ENCODE results near the gene UROS.

DNA sequence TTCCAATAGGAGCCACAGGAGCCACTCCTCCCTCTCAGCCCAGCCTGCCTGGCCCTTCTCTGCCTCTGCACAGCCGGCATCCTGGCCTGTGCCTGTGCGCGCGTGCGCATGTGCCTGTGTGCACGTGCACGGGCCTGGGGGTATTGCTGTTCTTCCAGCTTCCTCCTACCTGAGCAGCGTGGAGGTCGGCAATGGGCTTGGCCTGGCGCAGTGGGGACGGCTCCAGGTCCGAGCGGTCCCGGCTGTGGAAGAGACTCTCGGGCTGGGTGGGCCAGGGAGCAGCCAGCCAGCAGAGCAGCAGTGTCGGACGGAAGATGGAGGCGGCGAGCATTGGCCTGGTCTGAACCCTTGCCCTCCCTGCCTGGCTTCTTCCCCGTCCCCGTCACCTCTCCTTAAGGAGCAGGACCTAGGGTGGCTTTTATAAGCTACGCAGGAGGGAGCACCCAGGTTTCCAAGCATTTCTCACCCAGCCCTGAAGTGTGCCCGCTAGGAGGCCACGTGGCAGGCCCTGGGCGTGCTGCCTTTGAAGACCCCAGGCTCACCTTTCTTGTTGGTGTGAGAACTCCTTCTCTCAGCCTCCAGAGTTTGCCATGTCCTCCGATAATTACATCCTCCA is 47.5 kb downstream of the UROS start, which contains the start of gene MMP21:
- no peak for TF ChIP-seq EP300 (IDR thresholded peaks at IDR 0.05)
- TF ChIP-seq, protein P1, sequence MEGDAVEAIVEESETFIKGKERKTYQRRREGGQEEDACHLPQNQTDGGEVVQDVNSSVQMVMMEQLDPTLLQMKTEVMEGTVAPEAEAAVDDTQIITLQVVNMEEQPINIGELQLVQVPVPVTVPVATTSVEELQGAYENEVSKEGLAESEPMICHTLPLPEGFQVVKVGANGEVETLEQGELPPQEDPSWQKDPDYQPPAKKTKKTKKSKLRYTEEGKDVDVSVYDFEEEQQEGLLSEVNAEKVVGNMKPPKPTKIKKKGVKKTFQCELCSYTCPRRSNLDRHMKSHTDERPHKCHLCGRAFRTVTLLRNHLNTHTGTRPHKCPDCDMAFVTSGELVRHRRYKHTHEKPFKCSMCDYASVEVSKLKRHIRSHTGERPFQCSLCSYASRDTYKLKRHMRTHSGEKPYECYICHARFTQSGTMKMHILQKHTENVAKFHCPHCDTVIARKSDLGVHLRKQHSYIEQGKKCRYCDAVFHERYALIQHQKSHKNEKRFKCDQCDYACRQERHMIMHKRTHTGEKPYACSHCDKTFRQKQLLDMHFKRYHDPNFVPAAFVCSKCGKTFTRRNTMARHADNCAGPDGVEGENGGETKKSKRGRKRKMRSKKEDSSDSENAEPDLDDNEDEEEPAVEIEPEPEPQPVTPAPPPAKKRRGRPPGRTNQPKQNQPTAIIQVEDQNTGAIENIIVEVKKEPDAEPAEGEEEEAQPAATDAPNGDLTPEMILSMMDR (IDR thresholded peaks at IDR 0.05): no peak
- TF ChIP-seq POLR2A (IDR thresholded peaks at IDR 0.05): no peak
